CD14-positive monocyte (primary cell): Measurements from ENCODE around the gene SCAF11. TPM values are rescaled to one million over a fixed set of nuclear protein-coding genes. Genes with fewer than 3 reads are reported as not detected.

Experiments
- DNase-seq, 3 donors: peaks; one replicate each; pipeline ENCODE4 v3.0.0-alpha.2; 2011 to 2022
- H2AFZ ChIP-seq: 2 replicates; pipeline ENCODE4 v1.6.0; 2012; ENCODE audit warnings: mild to moderate bottlenecking, low read depth, low read length, inconsistent platforms; ENCODE audit not compliant: insufficient read depth, poor library complexity, severe bottlenecking
- H3K27ac ChIP-seq, 2 donors: 1 replicate in 1 of 2; 2 replicates in 1 of 2; pipeline ENCODE4 v1.5.1; 2012 to 2013; ENCODE audit warnings: low read length in 2 of 2, control low read depth in 1 of 2, inconsistent platforms in 1 of 2, low read depth in 1 of 2, mild to moderate bottlenecking in 1 of 2
- H3K27me3 ChIP-seq, 2 donors: one replicate each; pipeline versions ENCODE4 v1.6.0 to v1.6.1; 2011 to 2013; ENCODE audit warnings: low read length in 2 of 2; ENCODE audit not compliant: control insufficient read depth in 2 of 2, insufficient read depth in 2 of 2
- H3K36me3 ChIP-seq, 2 donors: replicated peaks in 1 of 2; 1 replicate in 1 of 2; 2 replicates in 1 of 2; pipeline versions ENCODE4 v1.5.1 to v1.6.1; 2012 to 2013; ENCODE audit warnings: low read length in 2 of 2, control low read depth in 1 of 2, inconsistent platforms in 1 of 2, mild to moderate bottlenecking in 1 of 2; ENCODE audit not compliant: insufficient read depth in 2 of 2, control insufficient read depth in 1 of 2
- H3K4me1 ChIP-seq, 2 donors: 1 replicate in 1 of 2; 2 replicates in 1 of 2; pipeline versions ENCODE4 v1.5.1 to v1.6.1; 2012 to 2013; ENCODE audit warnings: low read length in 2 of 2, control low read depth in 1 of 2, inconsistent platforms in 1 of 2, mild to moderate bottlenecking in 1 of 2, moderate library complexity in 1 of 2; ENCODE audit not compliant: insufficient read depth in 2 of 2, control insufficient read depth in 1 of 2
- H3K4me2 ChIP-seq: replicated peaks from 2 replicates; pipeline ENCODE3; 2012; ENCODE audit warnings: low read length, moderate library complexity, mild to moderate bottlenecking; ENCODE audit not compliant: poor library complexity, severe bottlenecking; ENCODE audit errors: extremely low read depth
- H3K4me3 ChIP-seq, 3 experiments: fragments of 200-600 bp in 1 of 3; sonication (generic) in 1 of 3; replicated peaks in 1 of 3; 1 replicate in 2 of 3; 2 replicates in 1 of 3; pipeline ENCODE4 v1.5.1; 2011 to 2013; ENCODE audit warnings: low read length in 3 of 3, mild to moderate bottlenecking in 3 of 3, control low read depth in 2 of 3, low read depth in 2 of 3, inconsistent platforms in 1 of 3, moderate library complexity in 1 of 3
- H3K79me2 ChIP-seq: 2 replicates; pipeline ENCODE4 v1.6.0; 2012; ENCODE audit warnings: mild to moderate bottlenecking, control low read depth, inconsistent platforms, low read length, moderate library complexity; ENCODE audit not compliant: insufficient read depth
- H3K9ac ChIP-seq: 2 replicates; pipeline ENCODE4 v1.6.0; 2017; ENCODE audit warnings: low read length, mild to moderate bottlenecking; ENCODE audit not compliant: insufficient read depth, poor library complexity, severe bottlenecking
- H3K9me3 ChIP-seq, 2 donors: replicated peaks in 1 of 2; 1 replicate in 1 of 2; 2 replicates in 1 of 2; pipeline versions ENCODE4 v1.5.1 to v1.6.1; 2012 to 2013; ENCODE audit warnings: low read length in 2 of 2, control low read depth in 1 of 2; ENCODE audit not compliant: control insufficient read depth in 1 of 2, insufficient read depth in 1 of 2
- H4K20me1 ChIP-seq: 2 replicates; pipeline ENCODE4 v1.6.0; 2012; ENCODE audit warnings: mild to moderate bottlenecking, low read length, control low read depth, moderate library complexity; ENCODE audit not compliant: insufficient read depth
- H3K27ac Mint-ChIP-seq, 7 donors: one replicate each; pipeline ENCODE4 v1.8.0; 2020; ENCODE audit warnings: mild to moderate bottlenecking in 7 of 7, mixed read lengths in 7 of 7, moderate library complexity in 6 of 7, inconsistent platforms in 2 of 7
- H3K27me3 Mint-ChIP-seq, 3 donors: one replicate each; pipeline ENCODE4 v1.8.0; 2021 to 2022; ENCODE audit warnings: low read depth in 3 of 3, mild to moderate bottlenecking in 3 of 3, mixed read lengths in 3 of 3, moderate library complexity in 3 of 3, inconsistent platforms in 1 of 3
- H3K36me3 Mint-ChIP-seq, 2 donors: one replicate each; pipeline ENCODE4 v1.8.0; 2020; ENCODE audit warnings: mixed read lengths in 2 of 2, inconsistent platforms in 1 of 2, mild to moderate bottlenecking in 1 of 2
- H3K4me1 Mint-ChIP-seq: one replicate; pipeline ENCODE4 v1.8.0; 2020; ENCODE audit warnings: mild to moderate bottlenecking, mixed read lengths
- H3K4me3 Mint-ChIP-seq, 2 donors: one replicate each; pipeline ENCODE4 v1.8.0; 2020; ENCODE audit warnings: mild to moderate bottlenecking in 2 of 2, mixed read lengths in 2 of 2, moderate library complexity in 1 of 2
- H3K9me3 Mint-ChIP-seq, 7 donors: one replicate each; pipeline ENCODE4 v1.8.0; 2020 to 2022; ENCODE audit warnings: mixed read lengths in 7 of 7, mild to moderate bottlenecking in 6 of 7, moderate library complexity in 6 of 7, inconsistent platforms in 2 of 7
- WGBS: methylation state at CpG from one replicate; pipeline ENCODE4 v1.1.5; 2013; ENCODE audit warnings: missing lambda C conversion rate; ENCODE audit not compliant: insufficient coverage; 5-methylcytosine and 5-hydroxymethylcytosine counted together
- intact Hi-C, 2 donors: fragments of 100-400 bp; cut with micrococcal nuclease; formaldehyde crosslinking; loops; one replicate each; pipeline versions ENCODE4 v1.15.0 to v1.15.1; 2023
- polyA plus RNA-seq, 3 donors: library from polyadenylated mRNA; depleted of rRNA in 1 of 3; unstranded in 2 of 3; stranded (reverse) in 1 of 3; fragments of 300-500 nt in 2 of 3; fragments of >200 nt in 1 of 3; fragmentation: Illumina TruSeq in 2 of 3; gene quantifications; 1 replicate in 2 of 3; 2 replicates in 1 of 3; pipeline ENCODE4 v1.2.3, GENCODE V29; 2012 to 2021
- small RNA-seq: library from RNA; depleted of rRNA; stranded (forward); fragments of <200 nt; gene quantifications from one replicate; pipeline ENCODE3, GENCODE V24; 2012; ENCODE audit warnings: low read depth; ENCODE audit not compliant: insufficient read length
- TF ChIP-seq, protein P1 (sequence below): fragments of 200-600 bp; IDR thresholded peaks from one replicate; pipeline ENCODE4 v1.8.0; 2022; ENCODE audit warnings: antibody characterized with exemption, mild to moderate bottlenecking

SCAF11 gene
- polyA plus RNA-seq, 3 donors, result 32.6 to 73.4 (median 56.1) TPM

DNA sequence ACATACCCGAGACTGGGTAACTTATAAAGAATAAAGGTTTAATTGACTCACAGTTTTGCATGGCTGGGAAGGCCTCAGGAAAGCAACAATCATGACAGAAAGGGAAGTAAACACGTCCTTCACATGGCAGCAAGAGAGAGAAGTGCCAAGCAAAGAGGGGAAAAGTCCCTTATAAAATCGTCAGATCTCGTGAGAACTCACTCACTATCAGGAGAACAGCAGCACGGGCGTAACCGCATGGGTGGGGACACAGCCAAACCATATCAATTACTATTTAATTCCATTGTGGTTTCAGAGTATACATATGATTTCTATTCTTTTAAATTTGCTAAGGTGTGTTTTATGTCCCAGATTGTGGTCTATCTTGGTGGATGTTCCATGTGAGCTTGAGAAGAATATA is 117.9 kb downstream of the SCAF11 start:
- Mint-ChIP-seq H3K4me3 (no peak overlapping the region), H3K4me1 (no peaks in the 10 kb centered on the region), H3K27ac (peak overlapping the region in 5 of 7 donors; percentile 15 to 62 (median 20)), H3K27me3 (peaks cover 0 to 2% (median 0%) of the 10 kb centered on the region in 3 donors), H3K9me3 (no peaks in the 10 kb centered on the region), H3K36me3 (peaks cover 70 to 82% of the 10 kb centered on the region in 2 donors)
- Histone ChIP-seq H3K4me1 (no peaks in the 10 kb centered on the region), H4K20me1 (no peaks in the 10 kb centered on the region), H3K27me3 (no peaks in the 10 kb centered on the region), H2AFZ (no peak overlapping the region), H3K27ac (peak overlapping the region in 1 of 2 donors; percentile 17), H3K4me2 (no peak overlapping the region), H3K79me2 (no peaks in the 10 kb centered on the region), H3K4me3 (no peak overlapping the region), H3K9me3 (no peaks in the 10 kb centered on the region), H3K9ac (no peak overlapping the region), H3K36me3 (peaks cover 47 to 88% of the 10 kb centered on the region in 2 donors)
- TF ChIP-seq, protein P1, sequence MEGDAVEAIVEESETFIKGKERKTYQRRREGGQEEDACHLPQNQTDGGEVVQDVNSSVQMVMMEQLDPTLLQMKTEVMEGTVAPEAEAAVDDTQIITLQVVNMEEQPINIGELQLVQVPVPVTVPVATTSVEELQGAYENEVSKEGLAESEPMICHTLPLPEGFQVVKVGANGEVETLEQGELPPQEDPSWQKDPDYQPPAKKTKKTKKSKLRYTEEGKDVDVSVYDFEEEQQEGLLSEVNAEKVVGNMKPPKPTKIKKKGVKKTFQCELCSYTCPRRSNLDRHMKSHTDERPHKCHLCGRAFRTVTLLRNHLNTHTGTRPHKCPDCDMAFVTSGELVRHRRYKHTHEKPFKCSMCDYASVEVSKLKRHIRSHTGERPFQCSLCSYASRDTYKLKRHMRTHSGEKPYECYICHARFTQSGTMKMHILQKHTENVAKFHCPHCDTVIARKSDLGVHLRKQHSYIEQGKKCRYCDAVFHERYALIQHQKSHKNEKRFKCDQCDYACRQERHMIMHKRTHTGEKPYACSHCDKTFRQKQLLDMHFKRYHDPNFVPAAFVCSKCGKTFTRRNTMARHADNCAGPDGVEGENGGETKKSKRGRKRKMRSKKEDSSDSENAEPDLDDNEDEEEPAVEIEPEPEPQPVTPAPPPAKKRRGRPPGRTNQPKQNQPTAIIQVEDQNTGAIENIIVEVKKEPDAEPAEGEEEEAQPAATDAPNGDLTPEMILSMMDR, result no peak
- intact Hi-C loops, result no loop called here
- no CpG with 5 or more reads among the region's 7 CpGs for WGBS
- no peak for DNase-seq

Small RNA genes lying within 50 kb of the gene (small RNA-seq; reads per million reads assigned to genes)
- not detected for gene RN7SL246P
